Panc1 (cell line): ENCODE data around the gene SLC9A3. TPM values are rescaled to one million over a fixed set of nuclear protein-coding genes. Genes with fewer than 3 reads are reported as not detected.

Experiments used
- ATAC-seq: fragments of 200-7000 bp; cut with Tn5 transposase; 2 replicates; pipeline ENCODE4 v1.9.1; 2020; ENCODE audit warnings: mild to moderate bottlenecking, moderate library complexity
- BruUV-seq: library from RNA; stranded (reverse); fragments of 400-500 nt; replicated peaks from 2 replicates; lab custom pipeline; 2021; lab: Mats Ljungman, UMichigan
- CTCF ChIA-PET: fragments of 300-600 bp; sonication (Branson Sonifier 250); formaldehyde crosslinking; loops from one replicate; lab custom pipeline; 2022; ENCODE audit warnings: antibody characterized with exemption; lab: Charles Lee
- POLR2A ChIA-PET: fragments of 300-600 bp; sonication (Branson Sonifier 250); formaldehyde crosslinking; loops from one replicate; lab custom pipeline; 2022; ENCODE audit warnings: antibody characterized with exemption; lab: Charles Lee
- DNase-seq: peaks from one replicate; pipeline ENCODE4 v3.0.0-alpha.2; 2010; ENCODE audit warnings: low read depth, low spot score
- H3K27ac ChIP-seq: 2 replicates; pipeline ENCODE4 v1.5.1; 2011; ENCODE audit warnings: mild to moderate bottlenecking, low read length, inconsistent platforms
- H3K27me3 ChIP-seq: fragments of 200-500 bp; sonication (Bioruptor generic); 2 replicates; pipeline ENCODE4 v1.6.0; 2014; ENCODE audit warnings: low read length, inconsistent platforms; ENCODE audit not compliant: control insufficient read depth, insufficient read depth
- H3K36me3 ChIP-seq: fragments of 200-500 bp; sonication (Bioruptor generic); 2 replicates; pipeline ENCODE4 v1.5.1; 2014; ENCODE audit warnings: inconsistent platforms, mild to moderate bottlenecking, low read length, moderate library complexity; ENCODE audit not compliant: control insufficient read depth, insufficient read depth
- H3K4me1 ChIP-seq: 2 replicates; pipeline ENCODE4 v1.5.1; 2011; ENCODE audit warnings: inconsistent platforms, mild to moderate bottlenecking, low read length, moderate library complexity; ENCODE audit not compliant: control insufficient read depth, insufficient read depth
- H3K4me3 ChIP-seq, 2 experiments: 2 replicates each; pipeline ENCODE4 v1.5.1; 2011 to 2012; ENCODE audit warnings: low read depth in 2 of 2, low read length in 2 of 2, mild to moderate bottlenecking in 2 of 2, inconsistent platforms in 1 of 2, moderate library complexity in 1 of 2
- H3K9me3 ChIP-seq: fragments of 200-500 bp; sonication (Bioruptor generic); 2 replicates; pipeline ENCODE4 v1.5.1; 2014; ENCODE audit warnings: low read depth, mild to moderate bottlenecking, inconsistent platforms, low read length, moderate library complexity; ENCODE audit not compliant: control insufficient read depth, insufficient read depth
- CTCF ChIP-seq: fragments of 450-650 bp; IDR thresholded peaks from 2 replicates; pipeline ENCODE4 v1.5.1; 2017; ENCODE audit warnings: mild to moderate bottlenecking
- POLR2AphosphoS5 ChIP-seq: IDR thresholded peaks from 2 replicates; pipeline ENCODE4 v1.6.1; 2012; ENCODE audit warnings: mild to moderate bottlenecking, low read depth, low read length, moderate library complexity
- SIN3A ChIP-seq: IDR thresholded peaks from 2 replicates; pipeline ENCODE4 v1.6.1; 2012; ENCODE audit warnings: low read depth, mild to moderate bottlenecking, low read length, moderate library complexity, borderline replicate concordance; ENCODE audit not compliant: insufficient read depth
- TCF7L2 ChIP-seq: IDR thresholded peaks from 2 replicates; pipeline ENCODE4 v1.6.1; 2011; ENCODE audit warnings: mild to moderate bottlenecking, low read depth, low read length, inconsistent platforms
- in situ Hi-C: cut with HindIII; loops from 2 replicates; pipeline ENCODE4 v1.10.0; 2016; ENCODE audit warnings: low sequenced_read_pairs, low pct_unique_long_range_greater_than_20kb
- intact Hi-C: fragments of 100-400 bp; cut with micrococcal nuclease; formaldehyde crosslinking; loops from one replicate; pipeline ENCODE4 v1.10.0; 2022; ENCODE audit not compliant: unreplicated experiment
- total RNA-seq: library from RNA; stranded (reverse); gene quantifications from one replicate; pipeline ENCODE4 v1.2.1, GENCODE V29; 2021; ENCODE audit not compliant: unreplicated experiment
- TF ChIP-seq, protein P1 (sequence below), 2 experiments: IDR thresholded peaks; 2 replicates each; pipeline ENCODE4 v1.6.1; 2011 to 2012; ENCODE audit warnings: low read depth in 2 of 2, control low read depth in 1 of 2, low read length in 1 of 2, mild to moderate bottlenecking in 1 of 2, moderate library complexity in 1 of 2; ENCODE audit not compliant: insufficient read depth in 1 of 2

Gene SLC9A3
- total RNA-seq, 1 experiment from 2014 or later: 2.0 TPM

DNA sequence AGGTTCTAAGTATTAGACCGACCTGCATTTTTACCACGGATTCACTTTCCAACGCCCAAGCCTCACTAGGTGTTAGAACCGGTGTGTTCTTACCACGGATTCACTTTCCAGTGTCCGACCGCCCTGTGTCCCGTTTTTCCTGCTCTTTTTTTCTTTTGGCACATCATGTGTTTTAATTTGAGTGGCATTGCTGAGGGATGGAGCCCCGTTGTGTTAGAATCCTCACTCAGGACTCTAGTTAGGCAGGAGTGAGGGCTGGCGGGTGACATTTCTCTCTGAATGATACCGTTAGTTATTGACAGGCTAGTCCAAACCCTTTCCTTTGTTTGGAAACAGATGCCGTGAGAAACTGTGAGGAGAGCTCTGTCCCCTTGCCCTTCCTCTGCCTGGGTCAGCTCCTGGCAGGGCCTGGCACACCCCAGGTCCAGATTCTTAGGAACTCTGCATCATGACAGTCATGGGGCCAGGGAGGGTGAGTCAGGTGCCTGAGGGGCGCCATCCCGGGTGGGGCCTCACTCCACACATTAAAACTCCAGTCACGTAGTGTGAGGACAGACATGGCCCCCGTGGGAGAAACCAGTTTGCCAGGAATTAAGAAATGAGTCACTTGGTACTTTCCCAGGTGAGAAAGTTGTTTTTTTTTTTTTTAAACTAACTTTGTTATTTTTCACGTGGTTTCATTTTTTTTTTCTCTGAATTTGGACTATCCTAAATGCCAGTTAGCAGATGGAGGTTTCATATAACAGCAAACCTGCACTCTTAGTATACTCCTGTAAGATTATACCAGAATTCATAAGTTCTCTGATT, 65.5 kb downstream of the SLC9A3 start:
- no TSS peak for BruUV-seq
- ATAC-seq (0 out of 2 replicates have a peak, but pooled peaks have one; percentile 31), DNase-seq (no peak)
- Histone ChIP-seq H3K36me3 (peaks cover 13% of the 10 kb centered on the region), H3K27me3 (no peaks in the 10 kb centered on the region), H3K4me1 (no peaks in the 10 kb centered on the region), H3K4me3 (no peak overlapping the region), H3K9me3 (no peaks in the 10 kb centered on the region), H3K27ac (no peak overlapping the region)
- intact Hi-C loops: no loop called here
- CTCF ChIA-PET: no interaction called here
- in situ Hi-C loops: no loop called here
- POLR2A ChIA-PET: interaction anchor here (0.9 kb wide), 1 partner anchor 17 kb away, joined by 3 read pairs; no protein-coding TSS in a partner anchor
- TF ChIP-seq SIN3A (no peak), TCF7L2 (no peak), POLR2AphosphoS5 (no peak), CTCF (no peak)
- TF ChIP-seq, protein P1, sequence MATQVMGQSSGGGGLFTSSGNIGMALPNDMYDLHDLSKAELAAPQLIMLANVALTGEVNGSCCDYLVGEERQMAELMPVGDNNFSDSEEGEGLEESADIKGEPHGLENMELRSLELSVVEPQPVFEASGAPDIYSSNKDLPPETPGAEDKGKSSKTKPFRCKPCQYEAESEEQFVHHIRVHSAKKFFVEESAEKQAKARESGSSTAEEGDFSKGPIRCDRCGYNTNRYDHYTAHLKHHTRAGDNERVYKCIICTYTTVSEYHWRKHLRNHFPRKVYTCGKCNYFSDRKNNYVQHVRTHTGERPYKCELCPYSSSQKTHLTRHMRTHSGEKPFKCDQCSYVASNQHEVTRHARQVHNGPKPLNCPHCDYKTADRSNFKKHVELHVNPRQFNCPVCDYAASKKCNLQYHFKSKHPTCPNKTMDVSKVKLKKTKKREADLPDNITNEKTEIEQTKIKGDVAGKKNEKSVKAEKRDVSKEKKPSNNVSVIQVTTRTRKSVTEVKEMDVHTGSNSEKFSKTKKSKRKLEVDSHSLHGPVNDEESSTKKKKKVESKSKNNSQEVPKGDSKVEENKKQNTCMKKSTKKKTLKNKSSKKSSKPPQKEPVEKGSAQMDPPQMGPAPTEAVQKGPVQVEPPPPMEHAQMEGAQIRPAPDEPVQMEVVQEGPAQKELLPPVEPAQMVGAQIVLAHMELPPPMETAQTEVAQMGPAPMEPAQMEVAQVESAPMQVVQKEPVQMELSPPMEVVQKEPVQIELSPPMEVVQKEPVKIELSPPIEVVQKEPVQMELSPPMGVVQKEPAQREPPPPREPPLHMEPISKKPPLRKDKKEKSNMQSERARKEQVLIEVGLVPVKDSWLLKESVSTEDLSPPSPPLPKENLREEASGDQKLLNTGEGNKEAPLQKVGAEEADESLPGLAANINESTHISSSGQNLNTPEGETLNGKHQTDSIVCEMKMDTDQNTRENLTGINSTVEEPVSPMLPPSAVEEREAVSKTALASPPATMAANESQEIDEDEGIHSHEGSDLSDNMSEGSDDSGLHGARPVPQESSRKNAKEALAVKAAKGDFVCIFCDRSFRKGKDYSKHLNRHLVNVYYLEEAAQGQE (IDR thresholded peaks at IDR 0.05; ENCODE audit: insufficient read depth in 1 of 2, low read depth in 2 of 2, low read length in 1 of 2): no peak

- Histone ChIP-seq H3K27me3 (no peaks in the 10 kb centered on the region), H3K4me3 (no peak overlapping the region), H3K27ac (no peak overlapping the region), H3K9me3 (no peaks in the 10 kb centered on the region), H3K4me1 (no peaks in the 10 kb centered on the region), H3K36me3 (peaks cover 11% of the 10 kb centered on the region; the same call in 1 of the 2 replicates)
- CTCF ChIA-PET: interaction anchor here (0.9 kb wide), 1 partner anchor 11 kb away, joined by 3 read pairs; no protein-coding TSS in a partner anchor
- ATAC-seq: no peak
- DNase-seq: no peak
- intact Hi-C loops: no loop called here
- in situ Hi-C loops: no loop called here
- no peak for TF ChIP-seq TCF7L2
- no peak for TF ChIP-seq SIN3A
- TF ChIP-seq CTCF: no peak
- TF ChIP-seq POLR2AphosphoS5: no peak
- TF ChIP-seq, protein P1 (IDR thresholded peaks at IDR 0.05; ENCODE audit: insufficient read depth in 1 of 2, low read depth in 2 of 2, low read length in 1 of 2): no peak
- BruUV-seq: no TSS peak
- POLR2A ChIA-PET: interaction anchor here (0.6 kb wide), 1 partner anchor 128 kb away, joined by 3 read pairs; no protein-coding TSS in a partner anchor
These were observed 66.9 kb downstream of the SLC9A3 start for GRCh38 chr5:457195-457961.
